Vagina (tissue), 2 donors: ENCODE measurements around the gene LRRC3. TPM values are rescaled to one million over a fixed set of nuclear protein-coding genes. Genes with fewer than 3 reads are reported as not detected.

Experiments
- DNase-seq, 2 donors: peaks; one replicate each; pipeline ENCODE4 v3.0.0-alpha.2; 2017; ENCODE audit errors: extremely low spot score in 2 of 2
- H3K27ac ChIP-seq: fragments of 200-600 bp; sonication (generic); one replicate; pipeline ENCODE4 v1.5.1; 2019
- H3K27me3 ChIP-seq: fragments of 200-600 bp; sonication (generic); one replicate; pipeline ENCODE4 v1.5.1; 2019
- H3K36me3 ChIP-seq, 2 donors: fragments of 200-600 bp; sonication (generic); one replicate each; pipeline ENCODE4 v1.5.1; 2017 to 2019
- H3K4me1 ChIP-seq: fragments of 200-600 bp; sonication (generic); one replicate; pipeline ENCODE4 v1.5.1; 2019
- H3K4me3 ChIP-seq, 2 donors: fragments of 200-600 bp; sonication (generic); 1 replicate in 1 of 2; 2 replicates in 1 of 2; pipeline ENCODE4 v1.5.1; 2016 to 2019
- H3K9me3 ChIP-seq: fragments of 200-600 bp; sonication (generic); one replicate; pipeline ENCODE4 v1.5.1; 2019
- POLR2A ChIP-seq, 2 donors: fragments of 450-650 bp; IDR thresholded peaks; one replicate each; pipeline ENCODE4 v1.6.1; 2017; ENCODE audit warnings: antibody characterized with exemption in 2 of 2, mild to moderate bottlenecking in 2 of 2, moderate library complexity in 2 of 2
- POLR2AphosphoS5 ChIP-seq, 2 donors: sonication (generic); formaldehyde crosslinking; IDR thresholded peaks; one replicate each; pipeline ENCODE4 v1.9.0; 2017; ENCODE audit warnings: antibody characterized with exemption in 2 of 2, mild to moderate bottlenecking in 2 of 2, low read depth in 1 of 2; ENCODE audit not compliant: insufficient read depth in 1 of 2
- intact Hi-C: fragments of 100-400 bp; cut with DNase I; formaldehyde crosslinking; loops from one replicate; pipeline ENCODE4 v1.15.1; 2023
- total RNA-seq: library from RNA; depleted of rRNA; stranded (reverse); fragments of >200 nt; gene quantifications from one replicate; pipeline ENCODE4 v1.2.3, GENCODE V29; 2016
- TF ChIP-seq, protein P1 (sequence below), 3 experiments: fragments of 450-650 bp in 2 of 3; fragments of 200-600 bp in 1 of 3; sonication (generic) in 1 of 3; IDR thresholded peaks; one replicate each; pipeline ENCODE4 v1.5.1; 2017 to 2019; ENCODE audit warnings: antibody characterized with exemption in 3 of 3, mild to moderate bottlenecking in 2 of 3, moderate library complexity in 2 of 3

LRRC3 gene
- total RNA-seq, 1 donor from 2014 or later: 2.5 TPM

DNA sequence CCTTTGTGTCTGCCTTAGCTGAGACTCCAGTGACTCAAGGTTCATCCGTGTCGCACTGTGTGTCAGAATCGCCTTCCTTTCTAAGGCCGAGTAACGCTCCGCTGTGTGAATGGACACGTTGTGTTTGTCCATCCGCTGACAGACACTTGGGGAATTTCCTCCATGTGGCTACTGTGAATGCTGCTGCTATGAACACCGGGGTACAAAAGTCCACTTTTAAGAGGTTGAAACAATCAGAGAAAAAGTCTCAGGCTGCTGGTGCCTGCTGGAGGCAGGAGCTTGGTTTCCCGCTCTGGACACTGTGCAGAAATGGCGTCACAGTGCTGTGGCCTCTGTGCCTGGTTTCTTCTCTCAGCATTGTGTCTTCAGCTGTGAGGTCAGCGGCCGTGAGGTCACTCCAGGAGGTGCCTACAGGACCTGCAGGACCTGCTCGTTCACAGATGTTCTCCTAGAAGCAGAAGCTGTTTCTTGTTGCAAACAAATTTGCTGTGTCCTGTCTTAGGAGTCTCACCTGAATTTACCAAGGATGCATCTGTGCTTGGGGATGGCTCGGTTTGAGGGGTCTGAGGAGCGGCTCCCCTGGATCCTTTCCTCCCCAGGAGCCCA is 50.5 kb downstream of the LRRC3 start:
- no peak for TF ChIP-seq POLR2A (IDR thresholded peaks at IDR 0.05)
- TF ChIP-seq, protein P1, sequence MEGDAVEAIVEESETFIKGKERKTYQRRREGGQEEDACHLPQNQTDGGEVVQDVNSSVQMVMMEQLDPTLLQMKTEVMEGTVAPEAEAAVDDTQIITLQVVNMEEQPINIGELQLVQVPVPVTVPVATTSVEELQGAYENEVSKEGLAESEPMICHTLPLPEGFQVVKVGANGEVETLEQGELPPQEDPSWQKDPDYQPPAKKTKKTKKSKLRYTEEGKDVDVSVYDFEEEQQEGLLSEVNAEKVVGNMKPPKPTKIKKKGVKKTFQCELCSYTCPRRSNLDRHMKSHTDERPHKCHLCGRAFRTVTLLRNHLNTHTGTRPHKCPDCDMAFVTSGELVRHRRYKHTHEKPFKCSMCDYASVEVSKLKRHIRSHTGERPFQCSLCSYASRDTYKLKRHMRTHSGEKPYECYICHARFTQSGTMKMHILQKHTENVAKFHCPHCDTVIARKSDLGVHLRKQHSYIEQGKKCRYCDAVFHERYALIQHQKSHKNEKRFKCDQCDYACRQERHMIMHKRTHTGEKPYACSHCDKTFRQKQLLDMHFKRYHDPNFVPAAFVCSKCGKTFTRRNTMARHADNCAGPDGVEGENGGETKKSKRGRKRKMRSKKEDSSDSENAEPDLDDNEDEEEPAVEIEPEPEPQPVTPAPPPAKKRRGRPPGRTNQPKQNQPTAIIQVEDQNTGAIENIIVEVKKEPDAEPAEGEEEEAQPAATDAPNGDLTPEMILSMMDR (IDR thresholded peaks at IDR 0.05): no peak
- TF ChIP-seq POLR2AphosphoS5 (IDR thresholded peaks at IDR 0.05; ENCODE audit: insufficient read depth in 1 of 2, low read depth in 1 of 2): no peak
- H3K4me3 ChIP-seq: no peak overlapping the region
- intact Hi-C loops: no loop called here
- H3K4me1 ChIP-seq: peaks cover 10% of the 10 kb centered on the region
- no peaks in the 10 kb centered on the region for H3K9me3 ChIP-seq
- H3K27me3 ChIP-seq: no peaks in the 10 kb centered on the region
- no peak overlapping the region for H3K27ac ChIP-seq
- H3K36me3 ChIP-seq: no peaks in the 10 kb centered on the region
- no peak for DNase-seq

DNA sequence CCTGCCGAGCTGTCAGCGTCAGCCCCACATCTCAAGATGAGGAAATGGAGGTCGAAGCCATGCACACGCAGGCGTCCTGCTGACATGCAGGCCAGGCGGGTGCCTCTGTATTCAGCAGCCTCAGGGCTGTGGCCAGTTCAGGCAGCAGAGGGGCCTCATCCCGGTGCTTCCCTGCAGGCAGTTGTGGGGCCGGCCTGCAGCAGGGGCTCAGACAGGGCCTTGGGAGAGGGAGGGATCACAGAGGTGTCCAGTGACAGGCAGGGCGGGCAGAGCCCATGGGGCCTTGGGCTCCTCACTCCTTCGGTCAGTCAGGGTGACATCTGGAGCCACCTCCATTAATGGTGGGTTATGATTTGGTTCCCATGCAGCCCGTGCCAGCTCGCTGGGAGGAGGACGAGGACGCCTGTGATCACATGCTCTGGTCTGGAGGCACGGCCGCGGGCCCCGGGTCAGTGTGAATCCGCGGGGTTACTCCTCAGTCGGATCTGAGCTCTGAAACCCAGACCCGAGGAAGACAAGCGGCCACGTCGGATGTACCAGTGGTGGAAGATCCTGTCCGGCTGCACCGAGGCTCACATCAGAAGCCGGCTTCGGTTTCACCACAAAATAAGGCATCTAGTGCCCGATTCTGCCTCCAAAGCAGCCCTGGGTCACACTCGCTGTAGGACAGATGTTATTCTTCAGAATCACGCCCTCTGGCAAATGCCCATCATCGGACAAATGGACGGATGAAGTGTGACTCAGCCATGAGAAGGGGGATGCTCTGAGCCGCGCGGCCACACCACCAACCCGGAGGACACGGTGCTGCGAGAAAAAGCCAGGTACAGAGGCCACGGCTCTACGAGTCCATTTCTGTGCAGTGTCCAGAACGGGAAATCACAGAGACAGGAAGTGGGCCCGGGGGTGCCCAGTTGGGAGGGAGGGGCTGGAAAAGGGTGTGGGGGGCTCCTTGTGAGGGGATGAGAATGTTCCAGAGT is 51.3 kb downstream of the LRRC3 start:
- H3K4me3 ChIP-seq: no peak overlapping the region
- H3K9me3 ChIP-seq: no peaks in the 10 kb centered on the region
- H3K4me1 ChIP-seq: peaks cover 11% of the 10 kb centered on the region
- no peak for TF ChIP-seq POLR2A (IDR thresholded peaks at IDR 0.05)
- no peak for TF ChIP-seq POLR2AphosphoS5 (IDR thresholded peaks at IDR 0.05; ENCODE audit: insufficient read depth in 1 of 2, low read depth in 1 of 2)
- TF ChIP-seq, protein P1 (IDR thresholded peaks at IDR 0.05): no peak
- DNase-seq: no peak
- intact Hi-C loops: no loop called here
- no peak overlapping the region for H3K27ac ChIP-seq
- no peaks in the 10 kb centered on the region for H3K36me3 ChIP-seq
- H3K27me3 ChIP-seq: no peaks in the 10 kb centered on the region

DNA sequence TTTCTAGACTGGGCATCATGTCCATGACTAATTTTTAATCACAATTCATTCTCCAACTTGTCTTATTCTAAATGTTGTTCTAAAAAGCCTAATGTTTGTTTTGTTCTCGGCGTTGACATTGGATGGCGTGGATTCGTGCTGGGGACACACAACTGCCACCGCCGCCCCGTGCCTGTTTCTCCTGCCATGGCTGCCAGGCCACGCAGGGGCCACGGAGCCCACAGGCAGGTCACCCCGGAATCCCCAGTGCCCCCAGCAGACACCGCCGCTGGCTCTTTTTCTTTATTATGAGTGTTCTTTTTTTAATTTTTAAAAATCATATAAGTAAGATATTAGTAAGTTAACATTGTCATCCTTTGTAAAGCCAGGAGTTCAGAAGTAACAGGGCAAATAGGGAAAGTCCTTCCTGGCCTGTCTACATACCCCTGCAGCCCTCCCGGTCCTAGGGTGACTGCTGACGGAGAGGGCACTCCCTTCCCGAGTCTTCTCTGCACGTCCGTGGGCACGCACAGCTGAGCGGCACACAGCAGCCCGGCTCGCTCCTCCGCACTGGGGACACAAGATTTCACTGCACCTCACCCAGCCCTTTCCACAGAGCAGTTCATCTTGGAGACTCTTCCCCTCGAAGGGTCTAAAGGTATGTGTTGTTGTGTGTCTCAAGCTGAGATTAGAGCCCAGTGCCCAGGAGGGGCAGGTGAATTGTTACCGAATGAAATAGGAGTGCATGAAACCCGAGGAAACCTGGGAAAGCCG is 52.5 kb downstream of the LRRC3 start:
- intact Hi-C loops: no loop called here
- TF ChIP-seq, protein P1 (IDR thresholded peaks at IDR 0.05): no peak
- TF ChIP-seq POLR2A (IDR thresholded peaks at IDR 0.05) (no peak), POLR2AphosphoS5 (IDR thresholded peaks at IDR 0.05; ENCODE audit: insufficient read depth in 1 of 2, low read depth in 1 of 2) (no peak)
- H3K27me3 ChIP-seq: no peaks in the 10 kb centered on the region

DNA sequence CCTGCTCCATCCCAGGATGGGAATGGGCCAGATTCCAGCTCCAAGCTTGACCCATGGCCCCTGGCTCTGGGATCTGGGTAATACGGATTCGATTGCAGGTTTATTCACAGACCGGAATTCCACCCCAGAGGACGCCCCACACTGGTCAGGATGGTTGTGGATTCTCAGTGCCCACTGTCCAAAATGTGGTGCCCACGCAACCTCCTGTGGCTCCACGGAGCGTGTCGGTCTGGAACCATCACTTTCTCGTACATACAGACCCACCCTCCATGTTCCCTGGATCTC is 53.1 kb downstream of the LRRC3 start:
- Histone ChIP-seq H3K9me3 (no peaks in the 10 kb centered on the region), H3K27me3 (no peaks in the 10 kb centered on the region), H3K4me1 (peaks cover 11% of the 10 kb centered on the region), H3K36me3 (no peaks in the 10 kb centered on the region), H3K27ac (no peak overlapping the region), H3K4me3 (no peak overlapping the region)
- TF ChIP-seq, protein P1 (IDR thresholded peaks at IDR 0.05): no peak
- TF ChIP-seq POLR2AphosphoS5 (IDR thresholded peaks at IDR 0.05; ENCODE audit: insufficient read depth in 1 of 2, low read depth in 1 of 2) (no peak), POLR2A (IDR thresholded peaks at IDR 0.05) (no peak)
- intact Hi-C loops: no loop called here
- no peak for DNase-seq

More for the DNA sequence above, 52.5 kb downstream of the LRRC3 start:
- peaks cover 11% of the 10 kb centered on the region for H3K4me1 ChIP-seq
- DNase-seq: no peak
- no peak overlapping the region for H3K27ac ChIP-seq
- no peak overlapping the region for H3K4me3 ChIP-seq
- no peaks in the 10 kb centered on the region for H3K9me3 ChIP-seq
- H3K36me3 ChIP-seq: no peaks in the 10 kb centered on the region
